Neural progenitor cell (in vitro differentiated cells): ENCODE data around the gene CYP1A2. TPM values are rescaled to one million over a fixed set of nuclear protein-coding genes. Genes with fewer than 3 reads are reported as not detected.
A peak's percentile ranks its signal among the peaks of the same experiment; 100 is the strongest.
"Not testable (repeated sequence)": the region's sequence is repeated elsewhere in the genome, so short reads cannot be mapped to it uniquely, and the experiment has no call there.

Experiments used
- DNase-seq: peaks from one replicate; pipeline ENCODE4 v3.0.0-alpha.2; 2016; ENCODE audit warnings: low spot score
- H2AFZ ChIP-seq: fragments of 200-600 bp; sonication (generic); replicated peaks from 2 replicates; pipeline ENCODE4 v1.6.1; 2016; ENCODE audit warnings: antibody characterized with exemption
- H3F3A ChIP-seq: fragments of 200-600 bp; sonication (generic); 2 replicates; pipeline ENCODE4 v1.6.1; 2016; ENCODE audit warnings: antibody characterized with exemption, low read depth
- H3K27ac ChIP-seq: fragments of 200-600 bp; sonication (generic); 2 replicates; pipeline ENCODE4 v1.5.1; 2016; ENCODE audit warnings: mild to moderate bottlenecking
- H3K27me3 ChIP-seq: fragments of 200-600 bp; sonication (generic); 2 replicates; pipeline ENCODE4 v1.6.1; 2016; ENCODE audit warnings: mild to moderate bottlenecking, moderate library complexity
- H3K36me3 ChIP-seq: fragments of 200-600 bp; sonication (generic); 2 replicates; pipeline ENCODE4 v1.5.1; 2016
- H3K4me1 ChIP-seq: fragments of 200-600 bp; sonication (generic); 2 replicates; pipeline ENCODE4 v1.6.1; 2016; ENCODE audit warnings: mixed run types
- H3K4me2 ChIP-seq: fragments of 200-600 bp; sonication (generic); 2 replicates; pipeline ENCODE4 v1.6.1; 2016
- H3K4me3 ChIP-seq: fragments of 200-600 bp; sonication (generic); 2 replicates; pipeline ENCODE4 v1.5.1; 2016
- H3K79me2 ChIP-seq: fragments of 200-600 bp; sonication (generic); 2 replicates; pipeline ENCODE4 v1.6.1; 2016; ENCODE audit warnings: low read depth
- H3K9ac ChIP-seq: fragments of 200-600 bp; sonication (generic); 2 replicates; pipeline ENCODE4 v1.6.1; 2016
- H3K9me3 ChIP-seq: fragments of 200-600 bp; sonication (generic); 2 replicates; pipeline ENCODE4 v1.5.1; 2016; ENCODE audit warnings: low read depth
- H4K20me1 ChIP-seq: fragments of 200-600 bp; sonication (generic); 2 replicates; pipeline ENCODE4 v1.6.1; 2016; ENCODE audit warnings: low read depth
- H3K27ac Mint-ChIP-seq: 3 replicates; pipeline ENCODE4 v1.8.0; 2021; ENCODE audit warnings: mixed read lengths
- H3K27me3 Mint-ChIP-seq: 2 replicates; pipeline ENCODE4 v1.8.0; 2022; ENCODE audit warnings: low read depth, mild to moderate bottlenecking, inconsistent platforms, moderate library complexity, mixed read lengths; ENCODE audit not compliant: insufficient read depth
- H3K36me3 Mint-ChIP-seq: 3 replicates; pipeline ENCODE4 v1.8.0; 2021; ENCODE audit warnings: mixed read lengths
- H3K4me1 Mint-ChIP-seq: 3 replicates; pipeline ENCODE4 v1.8.0; 2021; ENCODE audit warnings: mixed read lengths
- H3K4me3 Mint-ChIP-seq: 3 replicates; pipeline ENCODE4 v1.8.0; 2021; ENCODE audit warnings: mild to moderate bottlenecking, moderate library complexity, mixed read lengths
- H3K9me3 Mint-ChIP-seq: 3 replicates; pipeline ENCODE4 v1.8.0; 2020; ENCODE audit warnings: mixed read lengths
- EZH2 ChIP-seq: fragments of 200-600 bp; sonication (generic); IDR thresholded peaks from 2 replicates; pipeline ENCODE4 v1.6.1; 2017; ENCODE audit warnings: antibody characterized with exemption, mild to moderate bottlenecking, moderate library complexity
- EZH2phosphoT487 ChIP-seq: fragments of 200-600 bp; sonication (generic); IDR thresholded peaks from 2 replicates; pipeline ENCODE4 v1.6.1; 2017; ENCODE audit warnings: antibody characterized with exemption
- total RNA-seq: library from RNA; depleted of rRNA; stranded (reverse); fragments of >200 nt; gene quantifications from 2 replicates; pipeline ENCODE4 v1.2.3, GENCODE V29; 2015; ENCODE audit warnings: low replicate concordance
- TF ChIP-seq, protein P1 (sequence below): fragments of 200-600 bp; sonication (generic); IDR thresholded peaks from 2 replicates; pipeline ENCODE4 v1.5.1; 2017; ENCODE audit warnings: antibody characterized with exemption, mild to moderate bottlenecking

CYP1A2 gene
- total RNA-seq, 1 donor from 2014 or later: not detected

DNA sequence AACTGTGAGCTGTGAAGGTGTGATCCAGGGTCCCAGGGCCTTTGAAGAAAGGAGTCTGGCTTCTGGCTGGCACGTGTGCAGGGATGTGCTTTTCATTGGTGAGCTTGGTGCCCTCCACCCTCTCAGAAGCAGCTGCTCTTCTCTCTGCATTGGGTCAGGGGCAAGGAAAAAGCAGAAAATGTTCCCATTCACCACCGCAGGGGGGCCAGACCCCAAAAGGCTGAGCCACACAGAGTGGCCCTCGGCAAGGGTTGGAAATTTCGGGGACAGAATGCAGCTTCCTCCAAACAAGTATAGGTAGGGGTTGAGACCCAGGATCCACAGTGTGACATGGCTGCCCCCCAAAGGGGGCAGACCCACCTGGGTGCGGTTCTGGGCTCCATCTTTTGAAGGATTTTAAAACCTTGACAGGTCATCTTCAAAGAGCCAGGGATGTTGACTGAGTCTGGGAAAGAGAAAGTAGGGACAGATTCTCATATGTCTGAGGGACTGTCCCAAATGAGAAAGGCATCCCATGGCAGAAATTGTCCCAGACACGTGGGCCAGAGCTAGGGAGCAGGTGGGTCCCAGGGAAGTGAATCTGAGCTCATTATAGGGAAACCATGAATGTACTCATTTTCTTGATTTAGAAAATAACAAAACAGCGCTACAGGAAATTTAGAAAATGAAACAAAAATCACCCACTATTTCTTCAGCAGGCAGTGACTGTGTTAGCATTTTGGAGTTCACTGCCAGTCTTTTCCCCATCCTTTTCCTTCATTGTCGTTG lies 36.0 kb downstream of the CYP1A2 start:
- Histone ChIP-seq H3K4me1 (peaks cover 30% of the 10 kb centered on the region), H3K9ac (no peak overlapping the region), H3K9me3 (no peaks in the 10 kb centered on the region), H3K4me3 (no peak overlapping the region), H3K27ac (no peak overlapping the region), H2AFZ (no peak overlapping the region), H3F3A (no peaks in the 10 kb centered on the region), H3K27me3 (peaks cover 21% of the 10 kb centered on the region), H4K20me1 (peaks cover 71% of the 10 kb centered on the region), H3K4me2 (no peak overlapping the region), H3K36me3 (no peaks in the 10 kb centered on the region), H3K79me2 (peaks cover 66% of the 10 kb centered on the region)
- H3K27ac Mint-ChIP-seq: peak overlapping the region; percentile 29
- TF ChIP-seq, protein P1, sequence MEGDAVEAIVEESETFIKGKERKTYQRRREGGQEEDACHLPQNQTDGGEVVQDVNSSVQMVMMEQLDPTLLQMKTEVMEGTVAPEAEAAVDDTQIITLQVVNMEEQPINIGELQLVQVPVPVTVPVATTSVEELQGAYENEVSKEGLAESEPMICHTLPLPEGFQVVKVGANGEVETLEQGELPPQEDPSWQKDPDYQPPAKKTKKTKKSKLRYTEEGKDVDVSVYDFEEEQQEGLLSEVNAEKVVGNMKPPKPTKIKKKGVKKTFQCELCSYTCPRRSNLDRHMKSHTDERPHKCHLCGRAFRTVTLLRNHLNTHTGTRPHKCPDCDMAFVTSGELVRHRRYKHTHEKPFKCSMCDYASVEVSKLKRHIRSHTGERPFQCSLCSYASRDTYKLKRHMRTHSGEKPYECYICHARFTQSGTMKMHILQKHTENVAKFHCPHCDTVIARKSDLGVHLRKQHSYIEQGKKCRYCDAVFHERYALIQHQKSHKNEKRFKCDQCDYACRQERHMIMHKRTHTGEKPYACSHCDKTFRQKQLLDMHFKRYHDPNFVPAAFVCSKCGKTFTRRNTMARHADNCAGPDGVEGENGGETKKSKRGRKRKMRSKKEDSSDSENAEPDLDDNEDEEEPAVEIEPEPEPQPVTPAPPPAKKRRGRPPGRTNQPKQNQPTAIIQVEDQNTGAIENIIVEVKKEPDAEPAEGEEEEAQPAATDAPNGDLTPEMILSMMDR: no peak
- TF ChIP-seq EZH2phosphoT487 (no peak), EZH2 (no peak)
- no peak for DNase-seq
- no peaks in the 10 kb centered on the region for H3K9me3 Mint-ChIP-seq
- H3K4me1 Mint-ChIP-seq: peaks cover 59% of the 10 kb centered on the region
- no peaks in the 10 kb centered on the region for H3K36me3 Mint-ChIP-seq
- peaks cover 11% of the 10 kb centered on the region for H3K27me3 Mint-ChIP-seq
- H3K4me3 Mint-ChIP-seq: no peak overlapping the region

DNA sequence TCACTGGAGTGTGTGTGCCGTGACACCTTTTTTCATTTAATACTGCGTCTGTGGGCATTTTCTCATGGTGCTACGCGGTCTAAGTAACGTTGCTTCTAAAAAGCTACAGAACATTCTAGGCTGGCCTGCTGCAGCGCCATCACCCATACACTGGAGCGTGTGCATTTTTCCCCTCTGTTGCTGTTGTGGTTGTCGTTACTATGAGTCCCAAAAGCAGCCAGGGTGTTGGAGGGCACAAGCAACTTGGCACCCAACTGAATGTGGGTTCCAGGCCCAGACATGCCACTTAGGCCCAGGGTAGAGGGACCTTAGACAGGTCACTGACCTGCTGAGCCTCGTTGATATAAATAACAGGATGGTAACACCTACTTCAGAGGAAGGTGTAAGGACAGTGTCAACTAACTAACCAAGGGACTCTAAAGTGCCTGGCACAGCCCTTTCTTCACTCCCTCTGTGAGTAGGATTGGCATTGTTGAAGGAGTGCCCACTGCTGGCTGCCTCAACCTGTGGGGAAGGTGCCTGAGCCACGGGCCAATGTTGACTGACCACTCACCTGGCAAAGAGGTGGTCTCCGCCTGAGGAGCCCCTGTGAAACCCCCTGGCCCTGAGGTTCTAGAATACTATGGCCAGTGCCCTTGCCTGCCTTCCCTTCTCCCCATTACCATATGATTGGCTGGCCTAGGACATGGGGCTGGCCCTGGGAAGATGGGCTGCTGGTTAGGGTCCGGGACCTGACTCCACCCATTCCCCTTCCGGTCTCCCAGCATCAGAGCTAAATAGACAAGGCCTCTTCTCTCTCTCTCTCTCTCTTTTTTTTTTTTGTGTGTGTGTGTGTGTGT lies 36.8 kb downstream of the CYP1A2 start:
- TF ChIP-seq EZH2 (no peak), EZH2phosphoT487 (no peak)
- TF ChIP-seq, protein P1: no peak
- H3K4me1 ChIP-seq: peaks cover 30% of the 10 kb centered on the region
- Mint-ChIP-seq H3K36me3 (no peaks in the 10 kb centered on the region), H3K27me3 (peaks cover 11% of the 10 kb centered on the region), H3K9me3 (no peaks in the 10 kb centered on the region), H3K4me3 (no peak overlapping the region), H3K4me1 (peaks cover 52% of the 10 kb centered on the region), H3K27ac (peak overlapping the region; percentile 29)
- no peaks in the 10 kb centered on the region for H3K9me3 ChIP-seq
- H4K20me1 ChIP-seq: peaks cover 79% of the 10 kb centered on the region
- peaks cover 13% of the 10 kb centered on the region for H3K27me3 ChIP-seq
- H3K4me2 ChIP-seq: no peak overlapping the region
- H3K79me2 ChIP-seq: peaks cover 74% of the 10 kb centered on the region
- H3K36me3 ChIP-seq: no peaks in the 10 kb centered on the region
- no peak overlapping the region for H3K27ac ChIP-seq
- no peak for DNase-seq
- no peak overlapping the region for H3K9ac ChIP-seq
- no peak overlapping the region for H2AFZ ChIP-seq
- no peaks in the 10 kb centered on the region for H3F3A ChIP-seq
- no peak overlapping the region for H3K4me3 ChIP-seq

DNA sequence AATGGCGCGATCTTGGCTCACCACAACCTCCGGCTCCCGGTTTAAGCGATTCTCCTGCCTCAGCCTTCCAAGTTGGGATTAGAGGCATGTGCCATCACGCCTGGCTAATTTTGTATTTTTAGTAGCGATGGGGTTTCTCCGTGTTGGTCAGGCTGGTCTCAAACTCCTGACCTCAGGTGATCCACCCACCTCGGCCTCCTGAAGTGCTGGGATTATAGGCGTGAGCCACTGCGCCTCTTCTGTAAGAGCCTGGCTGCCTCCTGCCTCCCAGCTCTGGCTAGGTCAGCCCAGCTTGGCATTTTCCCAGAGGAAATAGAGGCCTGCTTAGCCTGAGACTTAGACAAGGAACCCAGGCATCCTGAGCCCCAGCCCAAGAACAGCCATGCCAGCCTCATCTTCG lies 37.4 kb downstream of the CYP1A2 start:
- not testable (repeated sequence) for DNase-seq, H3K4me3 Mint-ChIP-seq, H3K4me2 ChIP-seq, H3K27ac ChIP-seq, H3K27me3 Mint-ChIP-seq, H3K9me3 ChIP-seq, H3K4me3 ChIP-seq, H3K36me3 ChIP-seq, H3K9me3 Mint-ChIP-seq, H2AFZ ChIP-seq, H3K27me3 ChIP-seq, H3K36me3 Mint-ChIP-seq, H3K9ac ChIP-seq, H3F3A ChIP-seq, H3K27ac Mint-ChIP-seq
- peaks cover 81% of the 10 kb centered on the region for H3K79me2 ChIP-seq
- peaks cover 30% of the 10 kb centered on the region for H3K4me1 ChIP-seq
- peaks cover 86% of the 10 kb centered on the region for H4K20me1 ChIP-seq
- H3K4me1 Mint-ChIP-seq: peaks cover 48% of the 10 kb centered on the region
